ENCODE results near the gene RPLP2. TPM values are rescaled to one million over a fixed set of nuclear protein-coding genes. Genes with fewer than 3 reads are reported as not detected.

RPLP2 gene
- polyA plus RNA-seq, 1 of the 3 experiments (the other 2 are of a cell fraction): 799 TPM

- Histone ChIP-seq H3K36me3 (replicated peaks in 1 of 2; ENCODE audit: control insufficient read depth in 1 of 2, insufficient read depth in 2 of 2, low read length in 1 of 2) (peaks cover 0 to 38% of the 10 kb centered on the region in 2 experiments), H3K9me2 (no peaks in the 10 kb centered on the region), H2AFZ (ENCODE audit: low read depth) (no peak overlapping the region), H3K79me2 (ENCODE audit: insufficient read depth) (peaks cover 40% of the 10 kb centered on the region), H3K27ac (ENCODE audit: low read depth in 2 of 2, low read length in 1 of 2) (no peak overlapping the region), H3K4me1 (ENCODE audit: control insufficient read depth in 1 of 2, insufficient read depth in 2 of 2, low read depth in 1 of 2, low read length in 1 of 2) (peaks cover 6 to 18% of the 10 kb centered on the region in 2 experiments; a peak in 2 of 4 replicates), H4K20me1 (ENCODE audit: insufficient read depth) (no peaks in the 10 kb centered on the region), H3F3A (replicated peaks; ENCODE audit: insufficient read depth) (peaks cover 9% of the 10 kb centered on the region), H3K9me3 (no peaks in the 10 kb centered on the region), H3K9ac (no peak overlapping the region), H3K4me2 (peak overlapping the region; percentile 94; the same call in 1 of the 2 replicates), H3K4me3 (ENCODE audit: low read depth in 2 of 2, low read length in 1 of 2) (no peak overlapping the region), H3K27me3 (ENCODE audit: insufficient read depth) (no peaks in the 10 kb centered on the region)
- TF ChIP-seq TAF1 (IDR thresholded peaks at IDR 0.05; ENCODE audit: borderline replicate concordance, low read depth, low read length) (no peak), ELF1 (IDR thresholded peaks at IDR 0.05) (no peak), JUND (IDR thresholded peaks at IDR 0.05) (no peak), MXI1 (IDR thresholded peaks at IDR 0.05; ENCODE audit: low read depth, low read length) (no peak), PBX3 (IDR thresholded peaks at IDR 0.05) (no peak), POLR2AphosphoS5 (IDR thresholded peaks at IDR 0.05; ENCODE audit: low read depth, low read length) (no peak), ZBTB33 (IDR thresholded peaks at IDR 0.05; ENCODE audit: borderline replicate concordance, low read depth) (no peak), CHD2 (IDR thresholded peaks at IDR 0.05; ENCODE audit: low read length, partially characterized antibody) (no peak), USF2 (IDR thresholded peaks at IDR 0.05; ENCODE audit: borderline replicate concordance, low read depth, low read length) (no peak), TEAD4 (IDR thresholded peaks at IDR 0.05; ENCODE audit: borderline replicate concordance, insufficient read depth) (no peak), RXRA (IDR thresholded peaks at IDR 0.05; ENCODE audit: borderline replicate concordance, low read depth) (no peak), FOXJ3 (CRISPR knock-in tag; IDR thresholded peaks at IDR 0.05) (no peak)
- ChIA-PET CTCF (interaction anchor here (0.8 to 2.9 kb wide), 2 partner anchors 16 to 20 kb away, joined by 4 to 13 read pairs; partner anchors contain the start of gene PNPLA2), POLR2A (interaction anchor here (2.0 kb wide), 1 partner anchor 8 kb away, joined by 8 read pairs; no protein-coding TSS in a partner anchor)
- no peak for DNase-seq
- WGBS (ENCODE audit: low lambda C conversion rate): 94% methylated on average over 8 of the region's 28 CpGs
Measured at GRCh38 chr11:802693-803466, 6.9 kb upstream of the RPLP2 start.

- Histone ChIP-seq H2AFZ (ENCODE audit: low read depth) (no peak overlapping the region), H3K27me3 (ENCODE audit: insufficient read depth) (no peaks in the 10 kb centered on the region), H3F3A (replicated peaks; ENCODE audit: insufficient read depth) (peaks cover 12% of the 10 kb centered on the region), H3K9me3 (no peaks in the 10 kb centered on the region), H3K9ac (no peak overlapping the region), H3K27ac (ENCODE audit: low read depth in 2 of 2, low read length in 1 of 2) (no peak overlapping the region), H3K4me1 (ENCODE audit: control insufficient read depth in 1 of 2, insufficient read depth in 2 of 2, low read depth in 1 of 2, low read length in 1 of 2) (peaks cover 12 to 16% of the 10 kb centered on the region in 2 experiments; a peak in 2 of 4 replicates), H3K4me2 (peak overlapping the region; percentile 94), H3K9me2 (no peaks in the 10 kb centered on the region), H4K20me1 (ENCODE audit: insufficient read depth) (no peaks in the 10 kb centered on the region), H3K4me3 (ENCODE audit: low read depth in 2 of 2, low read length in 1 of 2) (peak overlapping the region in 1 of 2 experiments; percentile 62; a peak in 2 of 4 replicates), H3K36me3 (replicated peaks in 1 of 2; ENCODE audit: control insufficient read depth in 1 of 2, insufficient read depth in 2 of 2, low read length in 1 of 2) (peaks cover 0 to 38% of the 10 kb centered on the region in 2 experiments), H3K79me2 (ENCODE audit: insufficient read depth) (peaks cover 45% of the 10 kb centered on the region)
- CTCF ChIA-PET: interaction anchor here (0.8 to 2.9 kb wide), 2 partner anchors 16 to 20 kb away, joined by 4 to 13 read pairs; partner anchors contain the start of gene PNPLA2
- no peak for TF ChIP-seq TEAD4 (IDR thresholded peaks at IDR 0.05; ENCODE audit: borderline replicate concordance, insufficient read depth)
- no peak for TF ChIP-seq TCF12 (IDR thresholded peaks at IDR 0.05)
- TF ChIP-seq FOXM1 (IDR thresholded peaks at IDR 0.05; ENCODE audit: low read depth): no peak
- no peak for TF ChIP-seq TAF1 (IDR thresholded peaks at IDR 0.05; ENCODE audit: borderline replicate concordance, low read depth, low read length)
- TF ChIP-seq FOSL2 (IDR thresholded peaks at IDR 0.05; ENCODE audit: borderline replicate concordance, low read depth): no peak
- no peak for TF ChIP-seq RXRA (IDR thresholded peaks at IDR 0.05; ENCODE audit: borderline replicate concordance, low read depth)
- WGBS (ENCODE audit: low lambda C conversion rate): no CpG with 5 or more reads among the region's 8 CpGs
- POLR2A ChIA-PET: interaction anchor here (1.6 to 2.0 kb wide), 2 partner anchors 9 to 15 kb away, joined by 7 to 8 read pairs; partner anchors contain the start of gene PNPLA2
- no peak for DNase-seq
Measured at GRCh38 chr11:803467-803742, 6.4 kb upstream of the RPLP2 start.
